ENCODE measurements around the gene MLST8.
"Not testable (repeated sequence)": the region's sequence is repeated elsewhere in the genome, so short reads cannot be mapped to it uniquely, and the experiment has no call there.

The MLST8 gene

DNA sequence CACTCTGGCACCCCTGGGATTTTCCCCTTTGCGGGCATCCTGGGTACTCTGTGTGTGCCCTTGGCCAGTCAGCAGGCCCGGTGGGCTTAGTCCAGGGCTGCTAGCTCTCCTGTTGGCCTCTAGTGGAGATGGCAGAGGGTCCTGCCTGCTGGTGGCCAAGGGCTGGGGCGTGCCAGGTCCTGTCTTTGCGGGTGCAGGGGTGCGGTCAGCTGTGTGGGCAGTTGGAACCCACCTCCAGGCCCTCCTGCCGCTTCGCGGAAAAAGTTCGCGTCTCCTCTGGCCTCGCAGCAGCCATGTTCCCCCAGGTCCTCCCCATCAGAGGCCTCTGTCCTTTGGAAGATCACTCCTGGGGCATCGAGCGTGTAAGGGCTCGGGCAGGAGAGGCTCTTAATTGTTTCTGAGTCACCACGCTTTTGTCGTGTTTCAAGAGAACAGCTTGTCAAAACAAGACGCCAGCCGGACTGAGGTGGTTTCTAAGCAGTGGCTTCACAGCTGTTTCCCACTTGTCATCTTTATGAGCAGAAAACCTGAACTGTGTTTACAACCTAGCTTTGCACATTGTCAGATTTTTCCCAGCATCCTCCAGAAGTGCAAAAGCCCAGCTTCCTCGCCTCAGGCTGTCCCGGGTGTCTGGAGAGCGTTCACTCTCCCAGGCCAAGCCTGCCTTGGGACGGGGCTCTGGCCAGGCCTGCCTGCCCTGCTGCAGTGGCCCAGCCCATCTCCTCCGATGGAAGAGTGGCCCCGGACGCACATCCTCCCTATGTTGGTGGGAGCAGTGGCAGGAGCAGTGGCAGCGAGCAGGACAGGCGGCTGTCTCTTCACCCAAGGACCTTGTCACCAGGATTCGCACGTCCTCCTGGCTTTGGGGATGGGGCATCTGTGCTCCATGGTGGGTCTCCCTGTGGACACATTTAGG lies 26.0 kb downstream of the MLST8 start:
- no peak for DNase-seq (ENCODE audit: low read depth in 2 of 2)

DNA sequence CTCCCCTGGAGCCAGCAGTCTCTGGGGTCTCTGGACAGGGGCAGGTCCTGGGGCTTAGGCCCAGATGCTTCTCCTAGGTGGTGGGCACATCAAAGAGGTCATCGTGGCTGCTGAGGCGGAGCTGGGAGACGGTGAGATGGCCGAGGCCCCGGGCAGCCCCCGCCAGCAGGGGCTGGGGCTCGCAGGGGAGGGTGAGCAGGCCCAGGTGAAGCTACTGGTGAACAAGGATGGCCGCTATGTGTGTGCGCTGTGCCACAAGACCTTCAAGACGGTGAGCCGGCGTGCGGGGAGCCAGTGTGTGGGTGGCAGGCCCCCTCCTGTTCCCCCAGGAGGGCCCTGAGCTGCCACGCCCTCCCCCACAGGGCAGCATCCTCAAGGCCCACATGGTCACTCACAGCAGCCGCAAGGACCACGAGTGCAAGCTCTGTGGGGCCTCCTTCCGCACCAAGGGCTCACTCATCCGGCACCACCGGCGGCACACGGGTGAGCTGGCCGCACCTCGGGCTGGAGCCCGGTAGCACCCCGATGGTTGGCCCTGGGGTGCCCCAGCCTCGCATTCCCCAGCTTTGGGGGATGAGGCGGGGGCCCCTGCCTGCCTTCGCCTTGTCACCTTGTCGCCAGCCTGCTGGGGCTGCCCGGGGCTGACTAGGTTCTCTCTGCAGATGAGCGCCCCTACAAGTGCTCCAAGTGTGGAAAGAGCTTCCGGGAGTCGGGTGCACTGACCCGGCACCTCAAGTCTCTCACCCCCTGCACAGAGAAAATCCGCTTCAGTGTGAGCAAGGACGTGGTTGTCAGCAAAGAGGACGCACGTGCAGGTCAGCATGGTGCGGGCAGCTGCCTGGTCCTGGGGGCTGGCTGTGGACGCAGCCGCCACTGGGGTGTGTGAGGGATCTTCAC lies 27.1 kb downstream of the MLST8 start:
- no peak for DNase-seq (ENCODE audit: low read depth in 2 of 2)

DNA sequence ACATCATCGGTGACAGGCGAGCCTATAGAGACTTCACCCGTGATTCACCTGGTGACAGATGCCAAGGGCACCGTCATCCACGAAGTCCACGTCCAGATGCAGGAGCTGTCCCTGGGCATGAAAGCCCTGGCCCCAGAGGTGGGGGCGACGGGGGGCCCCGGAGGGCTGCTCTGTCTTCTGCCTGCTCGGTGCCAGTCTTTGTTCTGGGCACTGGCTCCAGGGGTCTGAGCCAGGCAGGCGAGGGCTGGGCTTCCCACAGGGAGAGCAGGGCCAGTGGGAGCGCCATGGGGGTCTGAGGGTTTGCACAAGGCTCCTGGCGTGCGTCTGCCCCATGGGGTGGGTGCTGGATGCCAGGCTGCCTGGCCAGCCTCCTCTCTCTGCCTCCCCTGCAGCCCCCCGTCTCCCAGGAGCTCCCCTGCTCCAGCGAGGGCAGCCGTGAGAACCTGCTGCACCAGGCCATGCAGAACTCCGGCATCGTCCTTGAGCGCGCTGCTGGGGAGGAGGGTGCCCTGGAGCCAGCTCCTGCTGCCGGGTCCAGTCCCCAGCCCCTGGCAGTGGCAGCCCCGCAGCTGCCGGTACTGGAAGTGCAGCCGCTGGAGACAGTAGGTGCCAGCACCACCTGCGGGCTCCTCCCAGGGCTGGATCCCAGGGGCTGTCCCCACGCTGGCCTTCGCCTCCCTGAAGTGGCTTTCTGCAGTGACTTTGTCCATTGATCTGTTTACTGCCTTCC lies 28.0 kb downstream of the MLST8 start:
- DNase-seq (ENCODE audit: low read depth in 2 of 2) = no peak

DNA sequence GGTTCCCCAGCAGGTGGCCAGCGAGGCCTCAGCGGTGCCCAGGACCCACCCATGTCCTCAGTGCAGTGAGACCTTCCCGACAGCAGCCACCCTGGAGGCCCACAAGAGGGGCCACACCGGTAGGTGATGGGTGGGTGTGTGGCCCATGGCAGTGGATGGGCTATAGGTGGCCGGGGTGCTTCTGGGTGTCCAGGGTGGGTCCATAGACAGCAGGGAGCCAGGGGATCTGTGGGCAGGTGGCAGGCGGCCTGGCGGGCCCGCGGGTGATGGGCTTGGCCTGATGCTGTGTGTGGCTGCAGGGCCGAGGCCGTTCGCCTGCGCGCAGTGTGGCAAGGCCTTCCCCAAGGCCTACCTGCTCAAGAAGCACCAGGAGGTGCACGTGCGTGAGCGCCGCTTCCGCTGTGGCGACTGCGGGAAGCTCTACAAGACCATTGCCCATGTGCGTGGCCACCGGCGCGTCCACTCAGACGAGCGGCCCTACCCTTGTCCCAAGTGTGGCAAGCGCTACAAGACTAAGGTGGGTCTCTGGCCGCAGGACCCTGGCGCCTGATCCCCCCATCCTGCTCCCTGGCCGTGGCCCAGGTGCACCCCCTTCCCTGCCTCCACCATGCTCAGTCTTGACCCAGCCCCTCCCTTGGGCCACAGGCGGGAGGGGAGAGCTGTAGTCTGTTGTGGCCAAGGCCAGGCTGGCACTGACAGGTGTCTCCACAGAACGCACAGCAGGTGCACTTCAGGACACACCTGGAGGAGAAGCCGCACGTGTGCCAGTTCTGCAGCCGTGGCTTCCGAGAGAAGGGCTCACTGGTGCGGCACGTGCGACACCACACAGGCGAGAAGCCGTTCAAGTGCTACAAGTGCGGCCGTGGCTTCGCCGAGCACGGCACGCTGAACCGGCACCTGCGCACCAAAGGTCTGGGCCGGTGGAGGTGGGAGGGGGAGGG lies 28.9 kb downstream of the MLST8 start:
- DNase-seq (ENCODE audit: low read depth in 2 of 2) = no peak

DNA sequence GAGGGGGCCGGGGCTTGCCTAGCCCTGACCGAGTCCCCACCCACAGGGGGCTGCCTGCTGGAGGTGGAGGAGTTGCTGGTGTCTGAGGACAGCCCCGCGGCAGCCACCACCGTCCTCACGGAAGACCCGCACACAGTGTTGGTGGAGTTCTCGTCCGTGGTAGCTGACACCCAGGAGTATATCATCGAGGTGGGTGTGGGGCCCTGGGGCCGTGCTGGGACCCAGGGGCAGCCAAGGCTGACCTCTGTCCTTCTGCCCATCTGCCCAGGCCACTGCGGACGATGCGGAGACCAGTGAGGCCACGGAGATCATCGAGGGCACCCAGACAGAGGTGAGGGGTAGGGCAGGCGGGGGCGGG lies 29.5 kb downstream of the MLST8 start:
- DNase-seq (ENCODE audit: low read depth in 2 of 2) = no peak

DNA sequence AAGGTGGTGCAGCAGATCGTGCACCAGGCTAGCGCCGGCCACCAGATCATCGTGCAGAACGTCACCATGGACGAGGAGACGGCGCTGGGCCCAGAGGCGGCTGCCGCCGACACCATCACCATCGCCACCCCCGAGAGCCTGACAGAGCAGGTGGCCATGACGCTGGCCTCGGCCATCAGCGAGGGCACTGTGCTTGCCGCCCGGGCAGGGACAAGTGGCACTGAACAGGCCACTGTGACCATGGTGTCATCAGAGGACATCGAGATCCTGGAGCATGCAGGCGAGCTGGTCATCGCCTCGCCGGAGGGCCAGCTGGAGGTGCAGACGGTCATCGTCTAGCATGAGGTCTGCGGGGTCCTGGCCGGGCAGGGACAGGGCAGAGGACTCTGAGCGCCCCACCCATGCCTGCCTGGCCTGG lies 30.0 kb downstream of the MLST8 start:
- no peak for DNase-seq (ENCODE audit: low read depth in 2 of 2)

DNA sequence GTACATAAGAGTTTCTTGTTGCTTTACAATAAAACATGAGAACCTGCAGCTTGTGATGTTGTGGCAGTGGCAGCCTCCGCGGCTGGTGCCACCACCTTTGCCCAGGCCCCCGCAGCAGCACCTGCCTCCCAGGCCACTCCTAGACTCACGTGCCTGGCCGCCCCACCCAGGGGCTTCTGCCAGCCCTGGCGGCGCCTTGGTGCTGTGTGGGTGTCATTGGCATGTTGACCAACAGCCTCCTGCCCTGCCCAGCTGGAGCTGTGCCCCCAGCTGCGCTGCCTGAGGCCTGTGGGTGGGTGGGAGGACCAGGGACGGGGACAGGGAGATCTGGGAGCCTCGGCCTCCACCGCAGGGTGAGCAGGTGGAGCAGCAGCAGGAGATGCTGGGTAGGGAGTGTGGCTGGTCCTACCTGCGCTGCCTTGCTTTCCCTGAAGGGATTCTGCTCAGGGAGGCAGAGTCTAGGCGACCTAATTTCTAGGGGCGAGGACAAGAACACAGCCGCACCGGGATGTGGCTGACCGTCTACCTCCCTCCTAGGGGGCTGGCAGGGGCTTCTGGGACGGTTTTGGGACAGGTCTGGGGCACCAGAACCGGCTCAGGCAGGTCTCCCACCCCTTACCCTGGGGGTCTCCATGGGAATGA lies 30.6 kb downstream of the MLST8 start:
- DNase-seq (ENCODE audit: low read depth in 2 of 2) = no peak

DNA sequence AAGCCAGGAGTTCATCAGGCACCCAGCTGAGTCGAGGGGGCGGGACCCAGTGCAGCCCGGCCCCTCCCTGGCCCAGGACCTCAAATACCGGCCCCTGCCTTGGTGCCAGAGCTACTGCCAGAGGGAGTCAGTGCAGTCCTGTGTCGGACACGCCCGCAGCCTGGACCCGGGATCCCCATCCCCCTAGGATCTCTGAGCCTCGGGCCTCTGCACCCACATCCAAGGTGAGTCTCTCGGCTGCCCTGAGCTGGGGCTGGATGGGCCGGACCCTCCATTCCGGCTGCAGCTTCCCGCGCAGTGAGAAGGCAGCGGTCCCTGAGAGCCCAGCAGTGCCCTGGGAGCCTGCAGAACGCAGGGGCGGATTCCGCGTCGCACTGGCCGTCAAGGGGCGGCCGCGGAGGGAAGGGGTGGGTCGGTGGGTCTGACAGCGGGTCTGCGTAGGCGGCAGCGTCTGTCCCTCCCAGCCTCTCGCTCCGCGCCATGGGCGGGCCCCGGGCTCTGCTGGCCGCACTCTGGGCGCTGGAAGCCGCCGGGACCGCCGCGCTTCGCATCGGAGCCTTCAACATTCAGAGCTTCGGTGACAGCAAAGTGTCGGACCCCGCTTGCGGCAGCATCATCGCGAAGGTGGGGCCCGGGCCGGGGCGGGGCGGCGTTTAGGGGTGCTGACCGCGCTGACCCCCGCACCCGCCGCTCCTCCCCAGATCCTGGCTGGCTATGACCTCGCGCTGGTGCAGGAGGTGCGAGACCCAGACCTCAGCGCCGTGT lies 31.3 kb downstream of the MLST8 start, which contains the start of gene DNASE1L2:
Gene DNASE1L2, plus strand, starts transcription at position 108 of the 765 bp plus-strand sequence. Its CDS starts 373 bp downstream, at position 481.
- DNase-seq (ENCODE audit: low read depth in 2 of 2) = no peak

DNA sequence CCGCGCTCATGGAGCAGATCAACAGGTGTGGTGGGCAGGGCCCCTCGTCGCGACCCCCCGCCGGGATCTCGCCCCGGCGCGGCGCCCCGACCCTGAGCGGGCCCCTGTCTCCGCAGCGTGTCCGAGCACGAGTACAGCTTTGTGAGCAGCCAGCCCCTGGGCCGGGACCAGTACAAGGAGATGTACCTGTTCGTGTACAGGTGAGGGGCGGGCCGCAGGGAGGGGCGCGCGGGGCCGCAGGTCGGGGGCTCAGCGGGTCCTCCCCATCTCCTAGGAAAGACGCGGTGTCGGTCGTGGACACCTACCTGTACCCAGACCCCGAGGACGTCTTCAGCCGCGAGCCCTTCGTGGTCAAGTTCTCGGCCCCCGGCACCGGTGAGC lies 31.8 kb downstream of the MLST8 start:
- no peak for DNase-seq (ENCODE audit: low read depth in 2 of 2)

DNA sequence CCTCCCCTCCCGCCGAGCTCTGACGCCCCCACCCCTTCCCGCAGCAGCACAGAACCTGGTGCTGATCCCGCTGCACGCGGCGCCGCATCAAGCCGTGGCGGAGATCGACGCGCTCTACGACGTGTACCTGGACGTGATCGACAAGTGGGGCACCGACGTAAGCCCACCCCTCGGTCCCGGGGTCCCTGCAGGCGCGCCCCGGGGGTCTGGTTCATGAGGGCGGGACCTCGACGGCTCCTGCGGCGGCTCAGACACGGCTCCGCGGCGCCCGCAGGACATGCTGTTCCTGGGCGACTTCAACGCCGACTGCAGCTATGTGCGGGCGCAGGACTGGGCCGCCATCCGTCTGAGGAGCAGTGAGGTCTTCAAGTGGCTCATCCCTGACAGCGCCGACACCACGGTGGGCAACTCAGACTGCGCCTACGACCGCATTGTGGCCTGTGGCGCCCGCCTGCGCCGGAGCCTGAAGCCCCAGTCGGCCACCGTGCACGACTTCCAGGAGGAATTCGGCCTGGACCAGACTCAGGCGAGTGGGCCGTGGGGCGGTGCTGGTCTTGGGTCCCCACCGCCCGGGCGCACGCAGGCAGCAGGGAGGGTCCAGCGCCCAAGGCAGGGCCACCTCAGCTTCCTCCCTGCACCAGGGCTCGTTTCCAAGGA lies 32.4 kb downstream of the MLST8 start:
- no peak for DNase-seq (ENCODE audit: low read depth in 2 of 2)

DNA sequence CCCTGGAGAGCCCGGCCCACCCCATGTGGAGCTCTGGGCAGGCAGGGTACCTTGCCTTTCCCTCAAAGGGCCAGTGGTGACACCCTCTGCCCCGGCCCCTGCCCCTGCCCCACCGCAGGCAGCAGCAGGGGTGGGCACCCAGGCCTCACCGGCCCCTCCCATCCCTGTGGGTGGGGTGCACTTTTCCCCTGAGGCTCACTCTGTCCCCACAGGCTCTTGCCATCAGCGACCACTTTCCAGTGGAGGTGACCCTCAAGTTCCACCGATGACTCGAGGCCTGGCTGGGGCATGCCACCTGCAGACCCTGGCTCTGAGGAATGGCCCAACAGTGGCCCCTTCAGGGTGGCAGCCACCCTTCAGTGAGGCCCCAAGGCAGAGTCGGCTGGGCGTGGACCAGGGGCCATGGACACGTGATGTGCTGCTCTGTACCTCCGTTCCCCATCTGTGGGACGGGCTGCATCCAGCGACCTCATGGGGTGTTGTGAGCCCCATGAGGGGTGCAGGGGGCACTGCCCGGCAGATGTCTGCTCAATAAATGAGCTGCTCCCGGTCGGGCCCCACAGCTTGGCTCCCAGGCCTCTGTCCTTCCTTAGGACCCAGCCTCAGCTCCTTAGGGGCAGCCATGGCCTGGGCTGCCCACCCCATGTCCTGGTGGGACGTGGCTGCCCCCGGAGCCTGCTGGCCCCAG lies 33.0 kb downstream of the MLST8 start:
- no peak for DNase-seq (ENCODE audit: low read depth in 2 of 2)

DNA sequence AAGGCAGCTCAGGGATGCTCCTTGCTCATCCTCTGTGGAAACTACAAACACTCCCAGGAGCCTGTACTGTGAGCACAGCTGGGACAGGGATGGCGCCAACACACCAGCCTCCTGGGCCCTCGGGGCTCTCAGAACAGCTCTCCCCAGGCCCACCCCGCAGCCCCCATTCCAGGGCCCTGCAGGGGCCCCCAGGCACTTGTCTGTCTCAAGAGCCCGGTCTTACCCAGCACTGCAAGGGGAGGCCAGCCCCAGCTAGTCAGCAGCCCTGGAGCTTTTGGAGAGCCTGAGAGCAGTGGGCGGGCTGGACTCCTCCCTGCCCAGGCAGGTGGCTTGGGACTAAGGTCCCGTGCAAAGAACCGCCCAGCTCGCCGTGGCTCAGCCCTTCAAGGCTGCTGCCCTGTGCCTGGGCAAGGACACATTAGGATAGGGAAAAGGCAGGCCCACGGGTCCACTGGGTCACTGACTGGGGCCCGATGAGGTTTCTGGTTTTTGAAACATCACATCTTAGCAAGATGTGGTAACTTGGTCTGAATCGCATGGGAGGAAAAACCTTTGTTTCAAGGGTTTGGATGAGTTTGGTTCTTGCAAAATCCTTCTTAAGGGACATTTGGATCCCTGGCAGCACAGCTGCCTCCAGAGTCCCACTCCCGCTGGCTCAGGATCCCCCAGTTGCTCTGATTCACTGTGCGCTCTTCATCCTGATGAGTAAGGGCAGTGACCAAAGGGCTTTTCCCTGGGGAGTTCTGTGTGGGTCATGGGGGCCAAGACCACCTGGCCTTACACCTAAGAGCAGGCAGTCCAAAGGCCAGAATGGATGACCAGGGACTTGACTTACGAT lies 33.8 kb downstream of the MLST8 start:
- no peak for DNase-seq (ENCODE audit: low read depth in 2 of 2)

DNA sequence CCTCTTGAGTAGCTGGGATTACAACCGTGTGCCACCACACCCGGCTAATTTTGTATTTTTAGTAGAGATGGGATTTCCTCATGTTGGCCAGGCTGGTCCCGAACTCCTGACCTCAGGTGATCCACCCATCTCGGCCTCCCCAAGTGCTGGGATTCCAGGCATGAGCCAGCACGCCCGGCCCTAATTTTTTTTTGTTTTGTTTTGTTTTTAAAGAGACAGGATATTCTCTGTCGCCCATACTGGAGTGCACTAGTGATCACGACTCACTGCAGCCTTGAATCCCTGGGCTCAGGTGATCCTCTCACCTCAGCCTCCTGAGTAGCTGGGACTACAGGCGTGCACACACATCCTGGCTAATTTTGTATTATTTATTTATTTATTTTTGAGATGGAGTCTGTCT lies 35.1 kb downstream of the MLST8 start:
- not testable (repeated sequence) for DNase-seq (ENCODE audit: low read depth in 2 of 2)

DNA sequence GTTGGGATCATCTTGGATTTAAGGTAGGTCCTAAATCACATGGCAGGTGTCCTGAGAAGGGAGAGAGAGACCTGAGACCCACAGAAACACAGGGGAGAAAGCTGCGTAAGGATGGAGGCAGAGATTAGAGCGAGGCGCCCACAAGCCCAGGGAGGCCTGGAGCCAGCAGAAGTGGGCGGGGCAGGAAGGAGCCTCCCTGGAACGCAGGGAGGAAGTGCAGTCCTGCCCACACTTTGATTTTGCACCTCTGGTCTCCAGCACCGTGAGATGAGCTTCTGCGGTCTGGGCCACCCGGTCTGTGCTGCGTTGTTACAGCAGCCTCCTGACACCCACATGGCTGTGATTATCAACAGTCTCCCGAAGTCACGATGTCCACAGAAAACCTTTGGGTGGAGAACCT lies 37.3 kb downstream of the MLST8 start:
- no peak for DNase-seq (ENCODE audit: low read depth in 2 of 2)

DNA sequence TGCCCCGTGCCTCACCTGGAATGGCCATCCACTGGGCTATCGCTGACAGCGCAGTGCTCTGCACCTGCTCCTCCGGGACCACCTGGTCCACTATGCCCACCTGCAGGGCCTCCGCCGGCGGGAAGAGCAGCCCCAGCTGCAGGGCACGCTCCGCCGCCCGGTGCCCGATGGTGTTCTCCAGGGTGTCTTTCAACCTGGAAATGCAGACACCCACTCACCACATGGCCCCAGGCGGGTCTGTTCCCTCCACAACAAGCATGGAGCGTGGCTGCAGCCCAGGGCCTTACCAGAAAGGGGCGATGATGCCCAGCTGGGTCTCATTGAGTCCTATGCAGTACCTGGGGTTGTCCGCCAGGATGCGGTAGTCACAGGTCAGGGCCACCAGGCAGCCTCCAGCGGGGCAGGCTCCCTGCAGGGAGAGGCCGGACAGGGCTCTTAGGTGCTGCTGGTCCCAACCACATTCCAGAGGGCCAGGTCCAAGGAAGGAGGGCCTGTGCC lies 37.8 kb downstream of the MLST8 start:
- DNase-seq (ENCODE audit: low read depth in 2 of 2) = no peak

DNA sequence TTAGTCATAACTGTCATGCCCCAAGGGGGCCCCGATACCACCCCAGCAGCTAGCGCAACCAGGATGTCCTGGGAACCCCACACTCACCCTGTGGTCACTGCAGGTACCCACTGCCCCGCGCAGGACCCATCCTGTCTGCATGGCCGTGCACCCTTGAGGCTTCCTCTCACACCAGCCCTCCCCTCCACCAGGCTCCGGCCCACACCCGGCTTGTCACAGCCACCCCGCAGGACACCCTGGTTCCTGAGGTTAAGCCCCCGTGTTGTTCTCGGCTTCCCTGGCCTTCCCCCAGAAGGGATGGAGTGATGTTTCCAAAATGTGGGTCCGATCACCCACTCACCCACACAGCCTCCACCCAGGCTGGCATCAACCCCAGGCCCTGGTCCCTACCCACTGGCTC lies 38.5 kb downstream of the MLST8 start:
- DNase-seq (ENCODE audit: low read depth in 2 of 2) = no peak

DNA sequence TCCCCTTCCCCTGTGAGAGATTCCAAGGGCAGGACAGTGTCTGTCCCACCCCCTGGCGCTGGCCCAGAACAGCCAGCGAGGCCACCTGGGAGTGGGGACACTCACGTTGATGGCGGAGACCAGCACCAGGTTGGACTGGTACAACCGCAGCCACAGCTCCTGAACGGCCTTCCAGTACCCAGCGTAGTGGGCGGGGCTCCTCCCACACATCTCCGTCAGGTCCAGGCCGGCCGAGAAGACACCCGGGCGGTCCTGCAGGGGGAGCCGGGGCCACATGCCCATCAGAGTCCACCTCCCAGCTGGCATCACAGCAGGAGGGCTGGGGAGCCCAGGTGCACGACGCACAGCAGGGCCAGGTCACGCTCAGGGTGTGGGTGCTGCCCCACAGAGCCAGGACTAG lies 39.0 kb downstream of the MLST8 start:
- no peak for DNase-seq (ENCODE audit: low read depth in 2 of 2)

Measured in stimulated activated CD4-positive, alpha-beta T cell treated with anti-CD3 and anti-CD28 coated beads, Interleukin-12 subunit alpha, Interleukin-12 subunit beta, amount 100 ng/mL, for 24 hours (primary cell).